ENCODE measurements around the gene SBK3. TPM values are rescaled to one million over a fixed set of nuclear protein-coding genes. Genes with fewer than 3 reads are reported as not detected.
"Not testable (repeated sequence)": the region's sequence is repeated elsewhere in the genome, so short reads cannot be mapped to it uniquely, and the experiment has no call there.

SBK3 gene
- total RNA-seq, 1 donor from 2014 or later, result not detected

- no peak for DNase-seq (ENCODE audit: low spot score, unreplicated experiment)
- H3K9me3 Mint-ChIP-seq (ENCODE audit: low read depth), result no peaks in the 10 kb centered on the region
- no peak overlapping the region for H3K27ac Mint-ChIP-seq
- peaks cover 13% of the 10 kb centered on the region for H3K36me3 Mint-ChIP-seq (ENCODE audit: insufficient read depth)
- peaks cover 14% of the 10 kb centered on the region for H3K4me1 Mint-ChIP-seq (ENCODE audit: low read depth)
- no peak overlapping the region for H3K4me3 Mint-ChIP-seq (ENCODE audit: low read depth)
- no peak for TF ChIP-seq CTCF (IDR thresholded peaks at IDR 0.05; ENCODE audit: unreplicated experiment)
- no peaks in the 10 kb centered on the region for H3K27me3 Mint-ChIP-seq
Observed at GRCh38 chr19:55590109-55590508, 44.8 kb upstream of the SBK3 start.

- peaks cover 14% of the 10 kb centered on the region for H3K4me1 Mint-ChIP-seq (ENCODE audit: low read depth)
- no peaks in the 10 kb centered on the region for H3K9me3 Mint-ChIP-seq (ENCODE audit: low read depth)
- TF ChIP-seq CTCF (IDR thresholded peaks at IDR 0.05; ENCODE audit: unreplicated experiment), result no peak
- DNase-seq (ENCODE audit: low spot score, unreplicated experiment), result no peak
- H3K4me3 Mint-ChIP-seq (ENCODE audit: low read depth), result no peak overlapping the region
- no peak overlapping the region for H3K27ac Mint-ChIP-seq
- no peaks in the 10 kb centered on the region for H3K27me3 Mint-ChIP-seq
- H3K36me3 Mint-ChIP-seq (ENCODE audit: insufficient read depth), result peaks cover 8% of the 10 kb centered on the region
Observed at GRCh38 chr19:55588738-55589137, 43.4 kb upstream of the SBK3 start.

- Mint-ChIP-seq H3K4me3 (ENCODE audit: low read depth) (peak overlapping the region; percentile 79), H3K36me3 (ENCODE audit: insufficient read depth) (peaks cover 5% of the 10 kb centered on the region), H3K27me3 (no peaks in the 10 kb centered on the region), H3K27ac (peak overlapping the region; percentile 97), H3K9me3 (ENCODE audit: low read depth) (no peaks in the 10 kb centered on the region), H3K4me1 (ENCODE audit: low read depth) (peaks cover 15% of the 10 kb centered on the region)
- DNase-seq (ENCODE audit: low spot score, unreplicated experiment), result peak; percentile 92
- no peak for TF ChIP-seq CTCF (IDR thresholded peaks at IDR 0.05; ENCODE audit: unreplicated experiment)
Observed at GRCh38 chr19:55586976-55587668, 41.8 kb upstream of the SBK3 start.

- TF ChIP-seq CTCF (IDR thresholded peaks at IDR 0.05; ENCODE audit: unreplicated experiment), result no peak
- Mint-ChIP-seq H3K4me3 (ENCODE audit: low read depth) (peak overlapping the region; percentile 79), H3K9me3 (ENCODE audit: low read depth) (no peaks in the 10 kb centered on the region), H3K27ac (peak overlapping the region; percentile 97), H3K36me3 (ENCODE audit: insufficient read depth) (no peaks in the 10 kb centered on the region), H3K27me3 (no peaks in the 10 kb centered on the region), H3K4me1 (ENCODE audit: low read depth) (peaks cover 26% of the 10 kb centered on the region)
- DNase-seq (ENCODE audit: low spot score, unreplicated experiment), result peak; percentile 78
Observed at GRCh38 chr19:55585658-55586339, 40.5 kb upstream of the SBK3 start.

- Mint-ChIP-seq H3K4me3 (ENCODE audit: low read depth) (no peak overlapping the region), H3K27ac (peak overlapping the region; percentile 84), H3K9me3 (ENCODE audit: low read depth) (no peaks in the 10 kb centered on the region), H3K27me3 (no peaks in the 10 kb centered on the region), H3K36me3 (ENCODE audit: insufficient read depth) (peaks cover under 1% of the 10 kb centered on the region), H3K4me1 (ENCODE audit: low read depth) (peaks cover 28% of the 10 kb centered on the region)
- no peak for TF ChIP-seq CTCF (IDR thresholded peaks at IDR 0.05; ENCODE audit: unreplicated experiment)
- no peak for DNase-seq (ENCODE audit: low spot score, unreplicated experiment)
Observed at GRCh38 chr19:55584871-55585270, 39.5 kb upstream of the SBK3 start.

GRCh38 chr19:55583897-55584296, 38.6 kb upstream of the SBK3 start:
- H3K36me3 Mint-ChIP-seq (ENCODE audit: insufficient read depth); DNase-seq (ENCODE audit: low spot score, unreplicated experiment); H3K9me3 Mint-ChIP-seq (ENCODE audit: low read depth); H3K27me3 Mint-ChIP-seq; H3K4me3 Mint-ChIP-seq (ENCODE audit: low read depth); H3K27ac Mint-ChIP-seq: not testable (repeated sequence)
- H3K4me1 Mint-ChIP-seq (ENCODE audit: low read depth), result peaks cover 28% of the 10 kb centered on the region

- peaks cover 28% of the 10 kb centered on the region for H3K4me1 Mint-ChIP-seq (ENCODE audit: low read depth)
- H3K27ac Mint-ChIP-seq, result peak overlapping the region; percentile 94
- peak overlapping the region; percentile 92 for H3K4me3 Mint-ChIP-seq (ENCODE audit: low read depth)
- H3K9me3 Mint-ChIP-seq (ENCODE audit: low read depth); H3K27me3 Mint-ChIP-seq; H3K36me3 Mint-ChIP-seq (ENCODE audit: insufficient read depth); DNase-seq (ENCODE audit: low spot score, unreplicated experiment): not testable (repeated sequence)
Observed at GRCh38 chr19:55582284-55582683, 36.9 kb upstream of the SBK3 start.

All from progenitor cell of endocrine pancreas (in vitro differentiated cells).